Rectal smooth muscle tissue (tissue), 1 donor: Measurements from ENCODE around the gene HHLA2.

Experiments used
- H3K27ac ChIP-seq: one replicate; pipeline ENCODE4 v1.7.0; 2013; ENCODE audit warnings: low read depth, low read length, inconsistent platforms
- H3K27me3 ChIP-seq: one replicate; pipeline ENCODE4 v1.7.0; 2013; ENCODE audit warnings: low read length; ENCODE audit not compliant: control insufficient read depth, insufficient read depth
- H3K36me3 ChIP-seq: one replicate; pipeline ENCODE4 v1.7.0; 2013; ENCODE audit warnings: low read length; ENCODE audit not compliant: control insufficient read depth, insufficient read depth
- H3K4me1 ChIP-seq: one replicate; pipeline ENCODE4 v1.7.0; 2013; ENCODE audit warnings: low read length; ENCODE audit not compliant: control insufficient read depth, insufficient read depth
- H3K4me3 ChIP-seq: one replicate; pipeline ENCODE4 v1.7.0; 2013; ENCODE audit warnings: low read length
- H3K9ac ChIP-seq: one replicate; pipeline ENCODE4 v1.7.0; 2013; ENCODE audit warnings: low read length

The HHLA2 gene

GRCh38 chr3:108329947-108330346 lies 33.6 kb downstream of the HHLA2 start:
- no peak overlapping the region for H3K4me3 ChIP-seq
- no peaks in the 10 kb centered on the region for H3K4me1 ChIP-seq

DNA sequence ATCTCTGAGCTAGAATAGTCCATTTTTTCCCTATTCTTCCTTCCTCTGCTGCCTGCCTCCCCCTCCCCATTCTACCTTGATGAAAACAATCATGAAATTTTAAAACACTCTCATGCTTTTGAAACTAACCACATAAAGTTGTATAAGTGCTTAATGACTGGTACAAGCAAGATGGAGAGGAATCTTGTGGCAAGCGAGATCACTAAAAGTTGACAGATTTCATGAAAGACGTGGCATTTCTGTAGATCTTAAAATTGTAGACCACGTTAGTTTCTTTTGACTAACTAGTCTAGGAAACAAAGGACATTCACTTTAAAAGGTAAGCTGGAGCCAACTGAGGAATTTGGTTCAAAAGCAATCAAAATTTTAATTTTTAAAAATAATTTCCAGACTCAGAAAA lies 35.4 kb downstream of the HHLA2 start:
- Histone ChIP-seq H3K27ac (no peak overlapping the region), H3K4me3 (no peak overlapping the region), H3K4me1 (no peaks in the 10 kb centered on the region)

More at GRCh38 chr3:108329947-108330346, 33.6 kb downstream of the HHLA2 start:
- no peak overlapping the region for H3K9ac ChIP-seq
- H3K27ac ChIP-seq = no peak overlapping the region
- H3K27me3 ChIP-seq = no peaks in the 10 kb centered on the region
- H3K36me3 ChIP-seq = no peaks in the 10 kb centered on the region

GRCh38 chr3:108333961-108334360 lies 37.6 kb downstream of the HHLA2 start:
- H3K36me3 ChIP-seq = no peaks in the 10 kb centered on the region
- no peak overlapping the region for H3K9ac ChIP-seq
- H3K4me1 ChIP-seq = no peaks in the 10 kb centered on the region
- H3K27me3 ChIP-seq = no peaks in the 10 kb centered on the region
- H3K4me3 ChIP-seq = no peak overlapping the region
- no peak overlapping the region for H3K27ac ChIP-seq

More for the DNA sequence above, 35.4 kb downstream of the HHLA2 start:
- H3K9ac ChIP-seq = no peak overlapping the region
- H3K36me3 ChIP-seq = no peaks in the 10 kb centered on the region
- no peaks in the 10 kb centered on the region for H3K27me3 ChIP-seq

DNA sequence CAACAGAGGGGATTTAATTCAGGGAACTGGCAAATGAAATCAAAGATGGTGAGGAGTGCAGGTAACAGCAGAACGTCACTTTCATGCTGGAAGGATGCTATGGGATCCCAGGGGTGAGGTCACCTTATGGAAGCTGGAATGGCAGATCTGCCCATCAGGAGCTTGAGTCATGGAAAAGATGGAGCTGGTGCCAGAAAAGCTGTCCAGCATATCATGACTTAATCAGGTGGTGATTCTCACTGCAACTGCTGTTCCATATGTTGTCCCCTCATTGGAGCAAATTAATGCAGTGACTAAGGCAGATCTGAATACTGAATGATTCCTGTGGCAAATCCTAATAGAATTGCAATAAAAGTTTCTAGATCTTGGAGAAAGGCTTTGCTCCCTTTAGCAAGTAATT lies 38.4 kb downstream of the HHLA2 start:
- Histone ChIP-seq H3K27ac (no peak overlapping the region), H3K4me3 (no peak overlapping the region), H3K9ac (no peak overlapping the region), H3K36me3 (no peaks in the 10 kb centered on the region), H3K27me3 (no peaks in the 10 kb centered on the region), H3K4me1 (no peaks in the 10 kb centered on the region)

GRCh38 chr3:108338901-108339545 lies 42.7 kb downstream of the HHLA2 start:
- no peaks in the 10 kb centered on the region for H3K4me1 ChIP-seq
- no peaks in the 10 kb centered on the region for H3K27me3 ChIP-seq
- H3K4me3 ChIP-seq = no peak overlapping the region
- H3K36me3 ChIP-seq = no peaks in the 10 kb centered on the region
- H3K27ac ChIP-seq = no peak overlapping the region
- H3K9ac ChIP-seq = no peak overlapping the region

GRCh38 chr3:108341911-108342310 lies 45.6 kb downstream of the HHLA2 start:
- H3K27me3 ChIP-seq = no peaks in the 10 kb centered on the region
- H3K36me3 ChIP-seq = no peaks in the 10 kb centered on the region
- H3K9ac ChIP-seq = no peak overlapping the region
- no peak overlapping the region for H3K27ac ChIP-seq
- H3K4me3 ChIP-seq = no peak overlapping the region
- no peaks in the 10 kb centered on the region for H3K4me1 ChIP-seq

DNA sequence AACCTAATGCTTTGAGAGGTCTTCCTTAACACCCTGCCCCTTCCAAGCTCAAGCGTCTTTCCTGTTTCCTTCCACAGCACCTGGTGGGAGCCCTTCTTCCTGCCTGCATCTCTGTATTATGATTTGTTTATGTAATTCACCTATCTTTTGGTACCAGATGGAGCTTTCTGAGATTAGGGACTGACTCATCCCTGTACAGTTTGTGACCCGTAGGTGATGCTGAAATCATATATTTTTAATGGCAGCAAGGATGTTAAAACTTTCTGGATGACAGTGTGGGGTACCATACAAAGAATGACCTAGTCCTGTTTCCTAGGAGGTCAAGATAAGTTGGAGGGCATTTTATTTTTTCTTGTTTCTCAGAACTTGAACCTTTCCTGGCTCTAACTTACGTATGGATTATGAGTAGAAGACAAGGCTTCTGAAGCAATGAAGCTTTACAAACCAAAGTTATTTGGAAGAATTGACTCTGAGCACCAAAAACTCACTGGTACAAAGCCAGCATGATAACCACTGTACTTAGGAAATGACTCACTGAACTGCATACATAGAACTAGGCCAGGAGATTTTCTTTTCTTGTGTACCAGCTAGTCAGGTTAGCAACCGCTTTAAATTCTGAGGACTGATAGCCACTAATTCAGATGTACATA lies 46.6 kb downstream of the HHLA2 start:
- no peaks in the 10 kb centered on the region for H3K36me3 ChIP-seq
- no peak overlapping the region for H3K27ac ChIP-seq
- no peak overlapping the region for H3K4me3 ChIP-seq
- no peaks in the 10 kb centered on the region for H3K27me3 ChIP-seq
- H3K9ac ChIP-seq = no peak overlapping the region
- no peaks in the 10 kb centered on the region for H3K4me1 ChIP-seq

DNA sequence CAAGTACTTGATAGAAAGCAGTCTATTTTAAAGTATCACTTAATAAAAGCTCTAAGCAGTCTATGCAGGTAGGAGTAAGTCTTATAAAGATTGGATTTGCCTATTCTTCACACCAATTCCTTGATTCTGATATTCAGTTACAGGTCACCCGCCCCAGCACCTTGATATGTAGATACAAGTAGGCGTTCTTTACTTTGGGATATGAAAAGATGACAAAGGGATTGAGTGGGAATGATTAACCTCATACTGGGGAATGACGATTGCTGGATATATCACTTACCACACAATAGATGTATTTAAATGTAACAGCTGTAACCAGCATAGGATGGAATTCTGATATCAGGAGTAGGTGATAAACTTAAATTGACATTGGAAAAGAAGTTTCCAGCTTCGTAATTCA lies 47.1 kb downstream of the HHLA2 start:
- H3K36me3 ChIP-seq = no peaks in the 10 kb centered on the region
- no peaks in the 10 kb centered on the region for H3K27me3 ChIP-seq
- H3K4me1 ChIP-seq = no peaks in the 10 kb centered on the region
- H3K4me3 ChIP-seq = no peak overlapping the region
- no peak overlapping the region for H3K27ac ChIP-seq
- no peak overlapping the region for H3K9ac ChIP-seq

- Histone ChIP-seq H3K36me3 (no peaks in the 10 kb centered on the region), H3K27me3 (no peaks in the 10 kb centered on the region), H3K4me3 (no peak overlapping the region), H3K4me1 (no peaks in the 10 kb centered on the region), H3K9ac (no peak overlapping the region), H3K27ac (no peak overlapping the region)
Measured at GRCh38 chr3:108345492-108346205, 49.3 kb downstream of the HHLA2 start.

- Histone ChIP-seq H3K4me3 (no peak overlapping the region), H3K36me3 (no peaks in the 10 kb centered on the region), H3K4me1 (no peaks in the 10 kb centered on the region), H3K27ac (no peak overlapping the region), H3K27me3 (no peaks in the 10 kb centered on the region), H3K9ac (no peak overlapping the region)
Measured at GRCh38 chr3:108346301-108347227, 50.2 kb downstream of the HHLA2 start.

- no peaks in the 10 kb centered on the region for H3K36me3 ChIP-seq
- H3K4me1 ChIP-seq = no peaks in the 10 kb centered on the region
- H3K27me3 ChIP-seq = no peaks in the 10 kb centered on the region
- H3K9ac ChIP-seq = no peak overlapping the region
- no peak overlapping the region for H3K27ac ChIP-seq
- H3K4me3 ChIP-seq = no peak overlapping the region
Measured at GRCh38 chr3:108352176-108352575, 55.8 kb downstream of the HHLA2 start.

- H3K4me1 ChIP-seq = no peaks in the 10 kb centered on the region
- H3K9ac ChIP-seq = no peak overlapping the region
- H3K27me3 ChIP-seq = no peaks in the 10 kb centered on the region
- H3K36me3 ChIP-seq = no peaks in the 10 kb centered on the region
- no peak overlapping the region for H3K27ac ChIP-seq
- H3K4me3 ChIP-seq = no peak overlapping the region
Measured at GRCh38 chr3:108354562-108354961, 58.2 kb downstream of the HHLA2 start.
